Type B pancreatic cell (in vitro differentiated cells): Measurements from ENCODE around the gene SERPINA10. TPM values are rescaled to one million over a fixed set of nuclear protein-coding genes. Genes with fewer than 3 reads are reported as not detected.

Experiments
- DNase-seq: peaks from one replicate; pipeline ENCODE4 v3.0.0; 2021; ENCODE audit warnings: mixed read lengths; ENCODE audit not compliant: unreplicated experiment; ENCODE audit errors: extremely low spot score
- H3K27ac Mint-ChIP-seq: 2 replicates; pipeline ENCODE4 v1.8.0; 2021; ENCODE audit warnings: mild to moderate bottlenecking, mixed read lengths
- H3K27me3 Mint-ChIP-seq: 2 replicates; pipeline ENCODE4 v1.8.0; 2021; ENCODE audit warnings: mixed read lengths
- H3K36me3 Mint-ChIP-seq: 2 replicates; pipeline ENCODE4 v1.8.0; 2021; ENCODE audit warnings: mixed read lengths
- H3K4me1 Mint-ChIP-seq: one replicate; pipeline ENCODE4 v1.8.0; 2021; ENCODE audit warnings: mixed read lengths; ENCODE audit not compliant: unreplicated experiment
- H3K4me3 Mint-ChIP-seq: 2 replicates; pipeline ENCODE4 v1.8.0; 2021; ENCODE audit warnings: mild to moderate bottlenecking, mixed read lengths
- H3K9me3 Mint-ChIP-seq: 2 replicates; pipeline ENCODE4 v1.8.0; 2021; ENCODE audit warnings: mixed read lengths
- total RNA-seq: library from RNA; stranded (reverse); gene quantifications from 2 replicates; pipeline ENCODE4 v1.2.1, GENCODE V29; 2021; ENCODE audit warnings: low replicate concordance
- TF ChIP-seq, protein P1 (sequence below): fragments of 200-600 bp; sonication (generic); conservative IDR thresholded peaks from 2 replicates; pipeline ENCODE4 v1.5.0; 2021; ENCODE audit warnings: antibody characterized with exemption, mild to moderate bottlenecking

SERPINA10 gene
- total RNA-seq, 1 donor from 2014 or later, result 1.5 TPM

DNA sequence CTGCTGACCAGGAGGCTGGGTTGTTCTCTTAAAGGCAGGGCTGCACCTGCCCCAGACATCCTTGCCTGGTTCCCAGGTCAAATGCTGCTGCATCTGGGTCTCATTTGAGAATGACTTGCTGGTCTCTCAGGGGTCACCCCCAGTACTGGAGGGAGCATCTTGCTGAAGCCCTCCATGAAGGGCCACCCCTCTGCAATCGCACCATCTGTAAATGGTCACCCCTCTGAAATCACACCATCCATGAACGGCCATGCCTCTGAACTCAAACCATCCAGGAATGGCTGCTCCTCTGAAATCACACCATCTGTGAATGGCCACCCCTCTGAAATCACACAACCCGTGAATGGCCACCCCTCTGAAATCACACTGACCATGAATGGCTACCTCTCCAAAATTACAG, 37.4 kb upstream of the SERPINA10 start:
- H3K4me3 Mint-ChIP-seq, result no peak overlapping the region
- peaks cover 5% of the 10 kb centered on the region for H3K4me1 Mint-ChIP-seq
- TF ChIP-seq, protein P1, sequence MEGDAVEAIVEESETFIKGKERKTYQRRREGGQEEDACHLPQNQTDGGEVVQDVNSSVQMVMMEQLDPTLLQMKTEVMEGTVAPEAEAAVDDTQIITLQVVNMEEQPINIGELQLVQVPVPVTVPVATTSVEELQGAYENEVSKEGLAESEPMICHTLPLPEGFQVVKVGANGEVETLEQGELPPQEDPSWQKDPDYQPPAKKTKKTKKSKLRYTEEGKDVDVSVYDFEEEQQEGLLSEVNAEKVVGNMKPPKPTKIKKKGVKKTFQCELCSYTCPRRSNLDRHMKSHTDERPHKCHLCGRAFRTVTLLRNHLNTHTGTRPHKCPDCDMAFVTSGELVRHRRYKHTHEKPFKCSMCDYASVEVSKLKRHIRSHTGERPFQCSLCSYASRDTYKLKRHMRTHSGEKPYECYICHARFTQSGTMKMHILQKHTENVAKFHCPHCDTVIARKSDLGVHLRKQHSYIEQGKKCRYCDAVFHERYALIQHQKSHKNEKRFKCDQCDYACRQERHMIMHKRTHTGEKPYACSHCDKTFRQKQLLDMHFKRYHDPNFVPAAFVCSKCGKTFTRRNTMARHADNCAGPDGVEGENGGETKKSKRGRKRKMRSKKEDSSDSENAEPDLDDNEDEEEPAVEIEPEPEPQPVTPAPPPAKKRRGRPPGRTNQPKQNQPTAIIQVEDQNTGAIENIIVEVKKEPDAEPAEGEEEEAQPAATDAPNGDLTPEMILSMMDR, result no peak
- no peak for DNase-seq
- H3K27ac Mint-ChIP-seq, result no peak overlapping the region
- H3K36me3 Mint-ChIP-seq, result no peaks in the 10 kb centered on the region
- no peaks in the 10 kb centered on the region for H3K27me3 Mint-ChIP-seq
- H3K9me3 Mint-ChIP-seq, result no peaks in the 10 kb centered on the region

DNA sequence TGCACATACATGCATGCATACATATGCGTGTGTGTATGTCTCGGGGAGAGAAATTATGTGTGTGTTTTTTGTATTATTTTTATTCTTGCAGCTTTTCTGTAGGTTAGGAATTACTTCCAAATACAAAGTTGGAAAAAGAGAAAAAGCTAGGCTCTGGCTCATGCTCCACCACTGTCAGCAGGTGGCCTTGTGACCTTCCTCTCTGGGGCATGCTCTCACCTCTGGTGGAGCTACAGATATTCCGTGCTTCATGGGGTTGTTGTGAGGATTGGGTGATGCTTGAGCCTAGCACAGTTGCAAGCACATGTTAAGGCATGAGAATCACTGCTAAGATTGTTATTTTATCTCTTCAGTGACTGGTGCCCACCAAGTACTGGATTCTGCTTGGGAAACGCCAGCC, 36.8 kb upstream of the SERPINA10 start:
- Mint-ChIP-seq H3K4me3 (no peak overlapping the region), H3K27me3 (no peaks in the 10 kb centered on the region), H3K4me1 (peaks cover 5% of the 10 kb centered on the region), H3K36me3 (no peaks in the 10 kb centered on the region), H3K9me3 (no peaks in the 10 kb centered on the region), H3K27ac (no peak overlapping the region)
- no peak for DNase-seq
- TF ChIP-seq, protein P1, result no peak

- H3K27me3 Mint-ChIP-seq, result no peaks in the 10 kb centered on the region
- H3K4me3 Mint-ChIP-seq, result no peak overlapping the region
- DNase-seq, result no peak
- H3K4me1 Mint-ChIP-seq, result peaks cover 5% of the 10 kb centered on the region
- H3K27ac Mint-ChIP-seq, result peak overlapping the region; percentile 38
- TF ChIP-seq, protein P1, result no peak
- no peaks in the 10 kb centered on the region for H3K36me3 Mint-ChIP-seq
- H3K9me3 Mint-ChIP-seq, result no peaks in the 10 kb centered on the region
Measured at GRCh38 chr14:94328196-94328595, 35.1 kb upstream of the SERPINA10 start.

GRCh38 chr14:94322648-94323570, 29.8 kb upstream of the SERPINA10 start, which contains the start of gene SERPINA6:
Gene SERPINA6, minus strand, starts transcription at chr14:94323336. Its CDS starts 8,688 bp downstream, at chr14:94314648.
- Mint-ChIP-seq H3K36me3 (no peaks in the 10 kb centered on the region), H3K4me3 (no peak within 1 kb of the TSS), H3K27ac (no peak within 1 kb of the TSS), H3K9me3 (no peaks in the 10 kb centered on the region), H3K4me1 (no peaks in the 10 kb centered on the region), H3K27me3 (no peaks in the 10 kb centered on the region)
- DNase-seq, result no peak
- TF ChIP-seq, protein P1, result no peak

DNA sequence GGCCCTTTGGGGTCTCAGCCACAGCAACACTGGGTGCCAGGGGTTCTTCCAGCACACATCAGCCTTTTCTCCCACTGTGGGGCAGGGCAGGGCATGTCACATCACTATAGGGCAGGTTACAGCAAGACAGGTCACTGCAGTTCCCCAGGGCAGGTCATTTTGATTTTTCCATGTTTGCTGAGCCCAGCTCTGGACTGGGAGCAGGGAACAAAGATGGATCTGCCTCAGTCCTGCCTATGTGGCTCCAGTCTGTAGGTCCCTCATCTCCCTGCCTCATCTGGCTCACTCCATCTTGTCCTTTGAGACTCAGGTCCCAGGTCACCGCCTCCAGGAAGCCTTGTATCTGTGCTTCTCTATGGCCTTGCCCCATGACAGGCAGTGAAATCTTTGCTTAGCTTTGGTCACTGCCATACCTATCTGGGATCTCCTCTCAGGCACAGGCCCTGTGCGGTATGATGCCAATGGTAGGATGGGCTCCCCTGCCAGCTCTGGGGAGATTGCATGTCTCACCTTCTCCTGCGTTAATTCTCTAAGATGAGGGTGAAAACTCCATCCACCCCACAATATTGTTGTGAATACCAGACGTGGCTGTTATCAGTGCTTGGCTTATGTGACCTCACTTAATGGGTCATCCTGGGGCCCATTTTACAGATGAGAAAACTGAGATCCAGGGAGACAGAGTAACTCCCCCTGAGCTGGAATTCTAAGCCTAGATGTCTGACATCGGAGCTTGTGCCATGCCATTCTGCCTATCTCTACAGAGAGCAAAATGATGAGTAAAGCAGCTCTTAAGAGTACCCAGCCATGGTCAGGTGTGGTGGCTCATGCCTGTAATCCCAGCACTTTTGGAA, 28.6 kb upstream of the SERPINA10 start:
- Mint-ChIP-seq H3K27me3 (no peaks in the 10 kb centered on the region), H3K9me3 (no peaks in the 10 kb centered on the region)
- TF ChIP-seq, protein P1, result no peak

More for the DNA sequence above, 28.6 kb upstream of the SERPINA10 start:
- no peak overlapping the region for H3K4me3 Mint-ChIP-seq
- no peaks in the 10 kb centered on the region for H3K4me1 Mint-ChIP-seq
- no peak overlapping the region for H3K27ac Mint-ChIP-seq
- H3K36me3 Mint-ChIP-seq, result no peaks in the 10 kb centered on the region
- no peak for DNase-seq
